Cardiac fibroblast (primary cell): ENCODE results near the gene TMX2.

Source experiments
- DNase-seq, 2 donors: peaks; one replicate each; pipeline versions ENCODE4 v3.0.0 to v3.0.0-alpha.2; 2010; ENCODE audit warnings: low read depth in 2 of 2
- H3K4me3 ChIP-seq, 2 donors: replicated peaks in 1 of 2; 1 replicate in 1 of 2; 2 replicates in 1 of 2; pipeline ENCODE4 v1.5.1; 2011; ENCODE audit warnings: low read depth in 2 of 2, low read length in 2 of 2, mild to moderate bottlenecking in 2 of 2, moderate library complexity in 1 of 2
- CTCF ChIP-seq: IDR thresholded peaks from one replicate; pipeline ENCODE4 v1.5.1; 2011; ENCODE audit warnings: low read depth, mild to moderate bottlenecking, low read length, inconsistent platforms

The TMX2 gene

GRCh38 chr11:57779276-57779675 lies 66.9 kb downstream of the TMX2 start:
- peak; percentile 59 to 83 for DNase-seq
- no peak for TF ChIP-seq CTCF
- H3K4me3 ChIP-seq, result no peak overlapping the region

GRCh38 chr11:57781529-57781943 lies 69.1 kb downstream of the TMX2 start:
- DNase-seq, result peak; percentile 42 to 45
- no peak overlapping the region for H3K4me3 ChIP-seq
- TF ChIP-seq CTCF, result no peak

GRCh38 chr11:57785072-57785471 lies 72.7 kb downstream of the TMX2 start:
- no peak overlapping the region for H3K4me3 ChIP-seq
- DNase-seq, result no peak
- TF ChIP-seq CTCF, result no peak

GRCh38 chr11:57786436-57786835 lies 74.0 kb downstream of the TMX2 start:
- no peak overlapping the region for H3K4me3 ChIP-seq
- TF ChIP-seq CTCF, result no peak
- DNase-seq, result no peak

GRCh38 chr11:57787006-57787604 lies 74.7 kb downstream of the TMX2 start:
- H3K4me3 ChIP-seq, result no peak overlapping the region
- DNase-seq, result no peak
- no peak for TF ChIP-seq CTCF

- no peak overlapping the region for H3K4me3 ChIP-seq
- no peak for TF ChIP-seq CTCF
- no peak for DNase-seq
Observed at GRCh38 chr11:57787920-57788702, 75.7 kb downstream of the TMX2 start.
